GM19035 (cell line): ENCODE results near the gene HOXC13.

ENCODE experiments used
- ATAC-seq: cut with Tn5 transposase; IDR thresholded peaks from one replicate; pipeline ENCODE4 v1.9.1; 2021; ENCODE audit not compliant: unreplicated experiment

Gene HOXC13

GRCh38 chr12:53981634-53982565 lies 43.3 kb downstream of the HOXC13 start:
- ATAC-seq: no peak

GRCh38 chr12:53982648-53983567 lies 44.3 kb downstream of the HOXC13 start:
- no peak for ATAC-seq

GRCh38 chr12:53983568-53983949 lies 44.9 kb downstream of the HOXC13 start:
- ATAC-seq: no peak

- no peak for ATAC-seq
These were observed 45.4 kb downstream of the HOXC13 start for GRCh38 chr12:53983950-53984572.

GRCh38 chr12:53984901-53985691 lies 46.5 kb downstream of the HOXC13 start, which contains the start of gene HOXC10:
HOXC10 (plus strand) TSS chr12:53985146; CDS start chr12:53985260, 114 bp downstream.
- peak; percentile 53 for ATAC-seq

GRCh38 chr12:53985692-53985993 lies 47.0 kb downstream of the HOXC13 start:
- ATAC-seq: no peak

GRCh38 chr12:53985994-53986685 lies 47.5 kb downstream of the HOXC13 start:
- ATAC-seq: no peak

GRCh38 chr12:53986686-53987483 lies 48.3 kb downstream of the HOXC13 start:
- ATAC-seq: no peak

GRCh38 chr12:53987787-53988230 lies 49.2 kb downstream of the HOXC13 start:
- no peak for ATAC-seq

- ATAC-seq: no peak
These were observed 50.1 kb downstream of the HOXC13 start for GRCh38 chr12:53988541-53989226.

GRCh38 chr12:53989227-53990113 lies 50.8 kb downstream of the HOXC13 start:
- no peak for ATAC-seq

GRCh38 chr12:53990311-53991076 lies 51.9 kb downstream of the HOXC13 start:
- no peak for ATAC-seq

- ATAC-seq: no peak
These were observed 52.4 kb downstream of the HOXC13 start for GRCh38 chr12:53991077-53991460.

- ATAC-seq: no peak
These were observed 53.8 kb downstream of the HOXC13 start for GRCh38 chr12:53992377-53992889.

GRCh38 chr12:53993162-53994008 lies 54.8 kb downstream of the HOXC13 start:
- ATAC-seq: no peak

- no peak for ATAC-seq
These were observed 55.3 kb downstream of the HOXC13 start for GRCh38 chr12:53994009-53994263.
